Measurements from ENCODE around the gene ZFYVE9.

- TF ChIP-seq CTCF (IDR thresholded peaks at IDR 0.05) (no peak), ZFX (IDR thresholded peaks at IDR 0.05; ENCODE audit: borderline replicate concordance) (no peak)
These were observed 204.8 kb downstream of the ZFYVE9 start for GRCh38 chr1:52346653-52347052.

Measured in 22Rv1 (cell line).